ENCODE results near the gene KCNK4.
"Not testable (repeated sequence)": the region's sequence is repeated elsewhere in the genome, so short reads cannot be mapped to it uniquely, and the experiment has no call there.

Gene KCNK4

GRCh38 chr11:64291262-64291751 lies at the start of gene KCNK4:
Gene KCNK4 (plus strand): TSS chr11:64291302. CDS start chr11:64293019, 1,717 bp downstream.
- DNase-seq: no peak

- DNase-seq: peak; percentile 20
Measured at GRCh38 chr11:64241491-64242374, 49.4 kb upstream of the KCNK4 start.

- DNase-seq: no peak
Measured at GRCh38 chr11:64243236-64243854, 47.8 kb upstream of the KCNK4 start.

DNA sequence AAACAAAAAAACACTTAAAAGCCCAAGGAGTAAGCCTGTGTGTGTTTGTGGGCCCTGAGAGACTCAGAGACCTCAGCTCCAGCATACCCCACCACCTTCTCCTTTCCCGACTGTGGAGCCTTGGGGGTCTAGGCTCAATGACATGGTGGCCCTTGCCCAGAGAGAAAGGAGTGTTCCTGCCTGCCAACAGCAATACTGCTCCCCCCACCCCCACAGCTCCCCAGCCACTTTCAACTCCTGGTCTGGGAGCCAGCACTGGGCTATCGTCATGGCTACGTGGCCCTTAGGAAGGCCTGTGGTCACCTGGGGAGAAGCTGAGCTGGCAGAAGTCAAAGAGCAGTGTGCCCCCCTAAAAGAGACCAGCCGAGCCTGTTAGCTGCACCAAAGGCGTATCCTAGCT lies 47.0 kb upstream of the KCNK4 start:
- no peak for DNase-seq

GRCh38 chr11:64244966-64245365 lies 46.1 kb upstream of the KCNK4 start:
- no peak for DNase-seq

GRCh38 chr11:64245401-64245796 lies 45.7 kb upstream of the KCNK4 start:
- DNase-seq: no peak

DNA sequence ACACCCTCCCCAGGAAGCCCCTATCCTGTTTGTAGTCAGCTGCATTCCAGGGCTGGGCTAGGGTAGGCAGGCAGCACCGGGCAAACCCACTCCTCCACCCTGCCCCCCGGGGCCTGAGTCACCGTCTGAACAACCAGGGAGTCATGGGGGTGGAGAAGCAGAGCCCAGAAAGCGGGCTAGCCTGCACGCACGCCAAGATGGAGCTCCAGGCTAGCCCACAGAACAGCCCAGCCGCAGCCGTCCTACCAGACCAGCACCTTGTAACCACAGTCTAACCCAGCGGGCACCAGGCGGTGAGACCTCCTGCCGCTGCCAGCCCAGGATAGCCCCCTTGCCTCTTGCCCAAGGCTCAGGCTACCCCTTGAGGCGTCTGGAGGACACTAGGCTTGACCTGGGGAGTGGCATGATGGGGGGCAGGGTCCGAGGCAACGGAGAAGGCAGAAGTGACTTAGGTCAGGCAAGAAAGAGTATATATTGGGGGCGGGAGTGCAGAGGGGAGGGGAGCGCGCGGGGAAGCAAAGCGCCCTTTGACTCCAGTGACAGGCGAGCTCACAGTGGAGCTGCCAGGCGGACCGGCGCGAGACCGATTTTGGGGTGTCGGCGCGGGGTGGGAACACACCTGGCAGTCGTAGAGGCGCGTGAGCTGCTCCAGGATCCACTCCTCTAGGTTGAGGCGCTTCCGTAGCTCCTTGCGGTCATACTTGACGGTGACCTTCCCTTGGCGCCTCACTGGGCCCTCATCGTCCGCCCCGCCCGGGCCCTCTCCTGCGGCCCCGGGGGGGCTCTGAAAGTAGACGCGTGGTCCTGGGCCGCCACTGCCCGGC lies 45.1 kb upstream of the KCNK4 start:
- peak; percentile 90 for DNase-seq

DNA sequence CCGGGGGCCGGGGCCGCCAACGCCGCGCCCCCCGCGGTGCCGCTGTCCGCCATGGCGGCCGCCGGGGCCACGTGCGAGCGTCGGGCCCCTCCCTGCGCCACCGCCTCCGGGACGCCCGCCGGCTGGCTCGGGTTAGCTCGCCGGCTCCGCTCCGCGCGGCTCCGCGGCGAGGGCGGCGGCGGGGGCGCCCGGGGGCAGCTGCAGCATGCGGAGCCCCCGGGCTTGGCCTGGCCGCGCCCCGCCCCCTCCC lies 44.6 kb upstream of the KCNK4 start:
- DNase-seq: not testable (repeated sequence)

DNA sequence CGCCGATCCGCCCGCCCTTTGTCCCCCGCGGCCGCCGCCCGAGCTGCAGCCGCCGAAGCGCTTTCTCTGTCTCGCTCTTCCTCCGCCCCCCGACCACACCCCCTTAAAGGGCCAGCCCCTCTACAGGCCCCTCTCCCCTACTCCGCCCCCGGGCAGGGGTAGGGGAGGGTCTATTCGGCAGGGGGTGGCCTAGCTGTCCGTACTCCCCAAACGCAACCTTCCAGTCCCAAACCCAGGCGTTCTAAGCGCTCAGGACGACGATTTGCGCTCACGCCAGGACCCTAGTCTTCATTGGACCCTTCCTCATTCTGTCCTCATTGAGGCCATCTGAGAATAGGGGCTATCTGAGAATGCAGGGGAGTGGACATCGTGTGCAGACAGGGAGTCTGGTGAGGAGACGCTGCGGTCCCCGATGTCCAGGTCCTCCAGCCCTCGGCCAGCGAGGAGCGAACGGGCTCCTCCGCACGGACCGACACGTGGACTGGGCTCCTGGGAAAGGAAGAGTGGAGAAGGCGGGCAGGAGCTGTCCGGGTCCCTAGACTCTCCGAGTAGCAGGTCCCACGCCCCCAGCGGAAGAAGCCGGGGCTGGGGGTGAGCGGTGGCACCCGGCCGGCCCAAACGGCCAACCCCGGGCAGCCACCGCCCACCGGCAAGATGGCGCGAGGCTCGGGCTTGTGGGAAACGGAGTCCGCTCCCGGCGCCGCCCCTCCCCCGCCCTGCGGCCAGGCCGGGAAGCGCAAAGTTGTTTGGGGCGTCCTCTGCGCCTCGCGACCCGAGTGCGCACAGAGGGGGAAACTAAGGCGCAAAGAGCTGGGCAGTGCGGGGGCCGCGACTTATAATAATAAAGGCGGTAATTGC lies 44.0 kb upstream of the KCNK4 start, which contains the start of gene PPP1R14B:
TSS of gene PPP1R14B (minus strand) at position 73 of the 858 bp plus-strand sequence. CDS start 270 bp downstream, outside the sequence.
- peak; percentile 88 for DNase-seq

DNA sequence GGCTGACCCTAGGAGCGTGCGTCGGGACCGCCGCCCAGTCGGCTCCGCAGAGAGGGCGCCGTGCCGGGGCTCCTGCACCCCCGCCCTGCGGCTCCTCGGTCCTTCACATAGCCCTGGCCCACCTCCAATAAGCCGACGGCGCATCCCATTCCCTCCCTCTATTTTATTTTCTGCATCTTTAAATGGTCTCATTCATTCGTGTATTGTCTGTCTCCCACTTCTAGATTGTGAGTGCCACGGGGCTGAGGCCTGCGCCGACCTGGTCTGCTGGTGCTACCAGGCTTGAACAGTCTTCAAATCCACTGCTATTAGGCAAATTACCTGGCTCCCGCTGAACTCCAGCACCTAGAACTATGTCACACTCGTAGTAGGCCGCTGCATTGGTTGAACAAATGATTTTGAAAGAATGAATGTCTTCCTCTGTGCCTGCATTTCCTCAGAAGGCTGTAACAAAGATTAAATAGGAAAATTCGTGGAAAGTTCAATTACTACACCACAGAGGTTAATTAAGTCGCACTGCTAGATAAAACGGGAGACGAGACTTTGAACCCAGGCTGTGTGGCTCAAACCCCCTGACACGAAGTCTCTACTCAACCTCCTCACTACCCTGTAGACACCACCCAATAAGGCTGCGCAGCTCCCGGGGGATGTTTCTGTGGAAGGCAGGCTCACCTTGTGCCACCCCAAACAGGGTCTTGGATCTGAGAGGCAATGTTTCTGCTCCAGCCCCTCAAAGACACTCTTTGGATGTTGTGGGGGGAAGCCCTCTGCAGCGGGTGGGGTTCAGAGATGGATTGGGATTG lies 43.2 kb upstream of the KCNK4 start:
- DNase-seq: no peak

DNA sequence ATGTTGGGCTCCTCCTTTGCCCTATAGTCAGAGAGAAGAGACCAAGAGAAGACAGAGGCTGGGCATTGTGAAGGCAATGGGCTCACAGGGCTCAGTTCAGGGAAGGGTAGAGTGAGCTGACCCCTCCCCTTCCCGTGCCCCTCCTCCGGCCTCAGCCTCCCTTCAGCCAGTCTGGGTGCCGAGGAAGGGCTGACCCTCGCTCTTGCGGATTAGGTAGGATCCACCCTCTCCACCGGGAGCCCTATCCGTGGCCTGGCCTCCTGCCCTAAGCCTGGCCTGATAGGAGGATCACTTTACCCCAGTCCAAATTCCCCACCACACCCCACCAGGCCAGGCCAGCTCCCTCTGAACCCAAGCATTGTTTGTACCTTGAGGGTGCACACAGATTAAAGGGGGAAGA lies 42.5 kb upstream of the KCNK4 start:
- DNase-seq: no peak

- no peak for DNase-seq
Measured at GRCh38 chr11:64249038-64249437, 42.1 kb upstream of the KCNK4 start.

- DNase-seq: no peak
Measured at GRCh38 chr11:64249563-64250414, 41.3 kb upstream of the KCNK4 start.

GRCh38 chr11:64250415-64251015 lies 40.6 kb upstream of the KCNK4 start:
- no peak for DNase-seq

GRCh38 chr11:64251016-64251752 lies 39.9 kb upstream of the KCNK4 start, which contains the start of gene PLCB3:
Gene PLCB3 (plus strand): TSS chr11:64251530. CDS start chr11:64251650, 120 bp downstream.
- peak; percentile 35 for DNase-seq

DNA sequence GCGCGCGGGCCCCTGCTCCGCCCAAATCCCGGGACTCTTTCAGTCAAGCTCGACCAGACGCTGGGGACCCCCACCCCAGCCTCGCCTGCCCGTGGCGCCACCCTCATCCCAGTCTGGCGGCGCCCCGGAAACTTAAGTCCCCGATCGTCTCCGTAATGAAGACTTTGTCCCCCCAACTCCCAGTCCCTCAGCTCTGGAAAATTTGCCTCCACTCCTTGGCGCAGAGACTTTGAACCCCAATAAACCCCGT lies 39.4 kb upstream of the KCNK4 start:
- no peak for DNase-seq

- DNase-seq: peak; percentile 59
Measured at GRCh38 chr11:64252003-64252872, 38.9 kb upstream of the KCNK4 start.

GRCh38 chr11:64253043-64253442 lies 38.1 kb upstream of the KCNK4 start:
- no peak for DNase-seq

GRCh38 chr11:64253481-64253880 lies 37.6 kb upstream of the KCNK4 start:
- DNase-seq: no peak
